ENCODE data around the gene NTSR1.
"Not testable (repeated sequence)": the region's sequence is repeated elsewhere in the genome, so short reads cannot be mapped to it uniquely, and the experiment has no call there.

The NTSR1 gene

DNA sequence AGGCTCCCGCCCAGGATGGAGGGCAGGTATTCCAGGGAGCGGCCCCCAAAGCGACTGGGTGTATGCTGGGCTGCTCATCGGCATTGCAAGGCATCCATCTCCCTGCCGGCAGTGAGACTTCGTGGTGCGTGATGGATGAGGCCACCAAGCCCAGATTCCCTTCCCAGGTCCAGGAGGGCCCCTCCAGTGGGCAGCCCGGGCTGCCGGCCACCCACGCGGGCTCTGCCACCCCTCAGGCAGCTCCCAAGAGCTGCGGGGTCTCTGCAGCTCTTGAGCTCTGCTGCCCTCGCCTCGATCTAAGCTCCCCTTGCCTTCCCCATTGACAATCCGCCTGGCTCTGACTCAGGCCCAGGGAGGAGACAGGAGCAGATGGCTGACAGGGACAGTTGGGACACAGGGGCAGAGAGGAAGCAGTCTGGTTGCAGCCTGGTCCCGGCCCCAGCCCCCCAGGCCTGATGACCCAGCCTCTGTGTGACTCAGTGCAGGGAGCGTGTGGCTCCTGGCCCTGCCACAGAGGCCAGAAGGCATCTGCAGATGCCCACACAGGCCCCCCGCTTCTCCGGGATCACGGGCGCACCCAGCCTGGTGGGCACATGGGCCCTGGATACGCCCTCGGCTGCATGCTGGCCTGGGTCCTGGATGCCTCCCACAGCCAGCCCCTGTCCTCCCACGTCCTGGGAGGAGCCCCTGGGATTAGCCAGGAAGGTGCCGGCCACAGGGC is 33.3 kb upstream of the NTSR1 start:
- no peak for DNase-seq

DNA sequence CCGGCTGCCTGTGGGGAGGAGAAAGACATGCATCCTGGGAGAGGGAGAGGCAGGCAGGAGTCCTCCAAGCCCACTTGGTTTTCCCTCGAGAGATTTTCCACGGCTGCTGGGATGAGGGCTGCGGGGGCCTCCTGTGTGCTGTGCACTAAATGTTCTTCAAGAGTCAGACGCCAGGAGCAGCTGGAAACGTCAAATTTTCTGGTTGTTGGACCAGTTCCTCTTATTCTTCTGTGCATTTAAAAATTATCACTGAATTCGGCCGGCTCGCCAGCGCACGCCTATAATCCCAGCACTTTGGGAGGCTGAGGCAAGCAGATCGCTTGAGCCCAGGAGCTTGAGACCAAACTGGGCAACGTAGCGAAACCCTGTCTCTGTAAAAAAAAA is 32.8 kb upstream of the NTSR1 start:
- DNase-seq, result no peak

DNA sequence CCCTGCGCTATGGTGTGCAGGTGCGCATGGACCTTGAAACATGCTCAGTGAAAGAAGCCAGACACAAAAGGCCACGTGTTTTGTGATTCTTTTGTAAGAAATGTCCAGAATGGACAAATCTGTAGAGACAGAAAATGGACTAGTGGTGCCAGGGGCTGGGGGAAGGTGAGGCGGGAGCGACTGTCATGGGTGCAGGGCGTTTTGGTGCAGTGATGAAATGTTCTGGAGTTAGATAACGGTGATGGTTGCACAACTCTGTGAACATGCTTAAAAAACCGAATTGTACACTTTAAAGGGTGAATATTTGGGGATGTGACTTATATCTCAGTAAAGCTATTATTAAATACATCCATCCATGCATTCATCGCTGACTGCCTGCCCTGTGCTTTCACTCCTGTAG is 31.7 kb upstream of the NTSR1 start:
- DNase-seq, result no peak

DNA sequence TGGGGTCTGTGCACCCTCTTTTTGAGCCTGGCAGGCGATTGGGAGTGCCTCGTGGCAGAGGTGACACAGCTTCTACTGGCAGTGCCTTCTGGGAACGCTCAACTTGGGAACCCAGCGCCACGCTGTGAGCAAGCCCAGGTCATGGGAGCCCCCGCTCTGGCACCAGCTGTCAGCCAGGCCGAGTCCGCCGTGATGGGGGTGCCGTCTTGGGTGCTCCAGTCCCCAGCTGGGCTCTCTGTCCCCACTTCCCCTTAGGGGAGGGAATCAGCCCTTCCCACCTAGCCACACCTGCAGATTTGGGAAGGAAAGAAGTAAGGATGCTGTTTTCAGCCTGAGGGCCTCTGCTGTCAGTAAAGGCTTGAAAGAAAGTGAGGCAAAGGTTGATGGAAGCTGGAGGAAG is 31.0 kb upstream of the NTSR1 start:
- no peak for DNase-seq

DNA sequence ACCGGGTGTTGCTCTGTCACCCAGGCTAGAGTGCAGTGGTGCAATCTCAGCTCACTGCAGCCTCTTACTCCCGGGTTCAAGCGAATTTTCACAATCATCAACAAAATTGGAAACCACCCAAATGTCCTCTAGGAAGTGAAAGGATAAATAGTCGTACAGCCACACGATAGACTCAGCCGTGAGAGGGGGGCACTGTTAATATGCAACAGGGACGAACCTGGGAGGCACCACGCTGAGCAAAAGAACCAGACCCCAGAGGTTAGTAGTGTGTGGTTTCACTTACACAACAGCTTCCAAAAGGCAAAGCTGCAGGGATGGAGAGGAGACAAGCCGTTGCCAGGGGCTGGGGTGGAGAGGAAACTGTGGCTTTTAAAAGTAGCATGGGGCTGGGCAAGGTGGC is 30.1 kb upstream of the NTSR1 start:
- DNase-seq, result no peak

DNA sequence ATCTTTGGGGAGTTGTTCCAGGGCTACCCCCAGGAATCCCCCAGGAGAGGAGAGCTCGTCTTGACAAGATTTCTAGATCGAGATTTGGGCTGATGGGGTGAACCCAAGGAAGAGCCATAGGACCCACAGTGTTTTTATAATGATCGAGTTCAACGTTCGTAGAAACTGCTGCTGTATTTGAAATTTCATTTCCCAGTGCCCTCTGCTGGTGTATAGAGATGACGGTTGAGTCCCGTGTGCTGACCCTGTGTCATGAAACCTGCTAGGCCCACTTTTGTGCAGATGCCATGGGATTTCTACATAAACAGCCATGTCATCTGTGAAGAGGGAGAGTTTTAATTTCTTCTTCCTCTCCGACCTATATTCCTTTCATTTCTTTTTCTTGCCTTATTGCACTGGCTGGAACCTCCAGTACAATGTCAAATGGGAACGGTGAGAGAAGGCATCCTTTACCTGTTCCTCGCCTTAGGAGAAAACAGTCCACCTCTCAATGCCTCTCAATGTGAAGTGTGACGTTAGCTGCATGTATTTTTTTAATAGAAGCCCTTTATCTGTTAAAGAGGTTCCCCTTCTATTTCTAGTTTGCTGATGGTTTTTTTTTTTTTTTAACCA is 28.6 kb upstream of the NTSR1 start:
- no peak for DNase-seq

DNA sequence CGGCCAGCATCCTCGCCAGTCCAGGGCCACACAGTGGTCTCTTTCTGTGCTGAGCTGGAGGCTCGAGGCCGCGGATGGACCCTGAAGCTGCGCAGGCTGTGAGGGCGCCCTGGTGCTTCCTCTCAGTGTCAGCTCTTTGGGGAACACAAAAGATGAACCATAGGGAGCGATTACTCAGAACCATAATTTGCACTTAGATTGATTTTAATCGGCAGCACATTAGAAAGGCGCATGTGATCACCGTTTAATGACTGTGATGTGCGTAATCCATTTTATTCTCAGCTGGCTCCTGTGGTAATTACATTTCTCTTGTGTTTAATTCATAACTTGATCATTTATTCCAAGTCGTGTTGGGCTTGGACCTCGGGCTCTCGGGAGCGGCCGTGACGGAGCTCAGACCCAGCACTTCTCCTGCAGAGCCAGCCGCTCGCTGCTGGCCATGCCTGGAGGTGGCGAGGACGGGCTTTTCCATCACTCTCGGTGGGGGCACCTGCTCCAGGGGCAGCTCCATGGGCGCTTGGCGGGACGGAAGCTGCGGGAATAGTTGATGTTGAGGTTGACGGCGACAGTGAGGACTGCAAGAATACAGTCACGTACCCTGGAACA is 25.6 kb upstream of the NTSR1 start:
- DNase-seq, result no peak

DNA sequence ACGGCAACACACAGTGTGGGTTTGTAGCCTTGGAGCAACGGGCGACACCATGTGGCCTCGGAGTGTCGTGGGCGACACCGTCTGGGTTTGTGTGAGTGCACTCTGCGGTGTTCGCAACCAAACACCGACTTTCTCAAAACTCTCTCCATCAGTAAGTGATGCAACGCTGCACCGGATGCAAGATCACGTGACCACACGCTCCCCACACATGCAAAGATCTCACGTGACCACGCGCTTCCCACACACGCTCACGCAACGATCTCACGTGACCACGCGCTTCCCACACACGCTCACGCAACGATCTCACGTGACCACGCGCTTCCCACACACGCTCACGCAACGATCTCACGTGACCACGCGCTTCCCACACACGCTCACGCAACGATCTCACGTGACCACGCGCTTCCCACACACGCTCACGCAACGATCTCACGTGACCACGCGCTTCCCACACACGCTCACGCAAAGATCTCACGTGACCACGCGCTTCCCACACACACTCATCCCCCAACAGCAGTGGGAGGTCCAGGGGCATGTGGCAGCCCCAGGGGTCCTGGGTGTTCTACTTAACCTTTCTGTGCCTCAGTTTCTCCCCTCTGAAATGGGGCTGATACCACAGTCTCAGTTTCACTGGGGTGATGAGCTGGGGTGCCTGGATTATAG is 24.8 kb upstream of the NTSR1 start:
- not testable (repeated sequence) for DNase-seq

DNA sequence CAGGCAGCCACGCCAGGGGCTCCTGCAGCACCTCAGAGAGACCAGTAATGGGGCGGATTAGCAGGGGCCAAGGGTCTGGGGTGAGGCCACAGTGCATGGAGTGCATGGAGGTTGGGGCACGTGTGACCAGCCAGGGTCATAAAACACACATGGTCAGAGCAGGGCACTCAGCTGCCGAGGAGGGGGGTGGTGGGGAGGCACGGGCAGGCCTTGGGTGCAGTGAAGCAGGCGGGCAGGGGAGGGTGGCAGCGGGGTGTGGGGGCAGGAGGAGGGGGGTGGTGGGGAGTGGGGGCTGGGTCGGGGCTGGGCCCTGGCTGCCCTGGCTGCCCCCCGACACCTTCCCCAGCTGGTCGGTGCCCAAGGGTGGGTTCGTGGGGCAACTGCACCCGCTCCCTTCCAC is 23.7 kb upstream of the NTSR1 start:
- DNase-seq, result no peak

DNA sequence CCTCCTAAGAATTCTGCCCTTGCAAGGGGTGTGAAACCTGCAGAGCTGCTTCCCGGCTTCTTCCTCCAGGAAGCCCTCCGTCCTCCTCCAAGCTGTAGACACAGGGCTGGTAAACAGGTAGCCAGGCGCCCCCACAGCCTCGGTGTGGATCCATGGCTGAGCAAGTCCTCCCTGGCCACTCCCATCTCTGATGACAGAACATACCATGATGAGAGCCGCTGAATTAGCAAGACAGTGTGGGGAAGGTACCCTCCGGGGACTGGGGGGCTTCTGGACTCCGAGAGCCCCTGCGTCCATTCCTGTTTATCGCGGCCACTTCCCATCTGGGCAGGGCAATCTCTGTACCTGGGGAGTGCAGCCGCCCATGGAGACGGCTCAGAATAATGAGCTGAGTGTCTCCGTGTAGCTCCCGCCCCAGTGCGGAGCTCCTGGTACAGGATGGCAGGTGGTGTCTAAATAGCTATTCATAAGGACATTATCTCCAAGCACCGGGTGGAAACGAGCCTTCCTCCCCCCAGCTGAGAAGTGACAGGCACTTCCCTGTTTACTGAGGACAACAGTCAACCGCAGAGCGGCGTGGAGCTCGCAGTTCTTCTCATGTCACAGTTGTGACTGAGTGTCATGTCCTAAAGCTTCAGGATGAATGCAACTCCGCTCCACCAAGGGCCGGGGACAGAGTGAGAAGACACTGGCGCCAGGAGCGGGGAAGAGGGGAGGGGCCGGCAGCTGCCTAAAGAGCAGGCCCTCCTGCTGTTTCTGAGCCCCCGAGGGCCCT is 22.7 kb upstream of the NTSR1 start:
- DNase-seq, result peak; percentile 56

DNA sequence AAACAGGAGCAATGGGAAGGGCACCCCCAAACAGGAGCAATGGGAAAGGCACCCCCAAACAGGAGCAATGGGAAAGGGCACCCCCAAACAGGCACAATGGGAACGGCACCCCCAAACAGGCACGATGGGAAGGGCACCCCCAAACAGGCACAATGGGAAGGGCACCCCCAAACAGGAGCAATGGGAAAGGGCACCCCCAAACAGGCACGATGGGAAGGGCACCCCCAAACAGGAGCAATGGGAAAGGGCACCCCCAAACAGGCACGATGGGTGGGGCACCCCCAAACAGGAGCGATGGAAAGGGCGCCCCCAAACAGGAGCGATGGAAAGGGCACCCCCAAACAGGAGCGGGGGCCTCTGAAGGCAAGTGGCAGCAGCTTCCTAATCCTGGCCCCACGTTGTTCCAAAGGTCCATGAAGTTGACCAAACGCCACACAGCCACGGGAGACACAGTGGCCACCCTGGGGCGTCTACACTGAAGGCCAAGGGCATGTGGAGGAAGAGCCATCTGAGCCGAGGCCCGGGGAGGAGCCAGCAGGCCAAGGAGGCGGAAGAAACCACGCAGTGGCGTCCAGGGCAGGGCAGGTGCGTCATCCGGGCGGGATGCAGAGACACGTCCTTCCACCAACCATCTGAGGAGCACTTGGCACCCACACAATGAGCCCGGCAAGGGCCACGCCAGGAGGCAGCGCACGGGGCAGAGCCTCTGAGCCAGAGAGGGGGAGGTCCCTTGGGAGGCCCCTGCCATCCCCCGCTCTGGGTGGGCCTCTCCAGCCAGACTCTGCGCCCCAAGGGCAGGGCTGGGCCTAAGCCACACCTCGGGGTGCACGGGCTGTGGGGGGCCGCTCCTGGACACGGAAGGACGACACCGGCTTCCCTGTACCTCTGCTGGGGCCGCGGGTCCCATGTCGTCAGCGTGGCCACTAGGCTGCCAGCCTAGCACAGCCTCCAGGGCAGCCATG is 21.5 kb upstream of the NTSR1 start:
- DNase-seq, result no peak

DNA sequence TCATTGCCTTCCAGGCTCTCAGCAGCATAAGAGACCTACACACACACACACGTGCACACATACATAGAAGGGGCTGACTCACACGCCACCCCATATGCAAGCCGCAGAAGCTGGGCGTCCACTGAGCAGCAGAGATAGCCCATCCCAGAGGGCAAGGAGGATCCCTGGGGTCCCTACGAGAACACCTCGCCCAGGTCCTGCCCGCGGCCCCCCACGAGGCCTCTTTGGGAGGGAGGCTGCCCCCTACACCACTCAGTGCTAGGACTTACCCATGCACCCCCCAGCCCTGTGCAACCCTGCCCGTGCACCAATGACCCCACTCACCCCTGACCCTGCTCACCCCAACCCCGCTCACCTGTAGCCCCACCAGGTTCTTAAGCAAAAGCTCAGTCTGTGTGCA is 20.6 kb upstream of the NTSR1 start:
- DNase-seq, result no peak

DNA sequence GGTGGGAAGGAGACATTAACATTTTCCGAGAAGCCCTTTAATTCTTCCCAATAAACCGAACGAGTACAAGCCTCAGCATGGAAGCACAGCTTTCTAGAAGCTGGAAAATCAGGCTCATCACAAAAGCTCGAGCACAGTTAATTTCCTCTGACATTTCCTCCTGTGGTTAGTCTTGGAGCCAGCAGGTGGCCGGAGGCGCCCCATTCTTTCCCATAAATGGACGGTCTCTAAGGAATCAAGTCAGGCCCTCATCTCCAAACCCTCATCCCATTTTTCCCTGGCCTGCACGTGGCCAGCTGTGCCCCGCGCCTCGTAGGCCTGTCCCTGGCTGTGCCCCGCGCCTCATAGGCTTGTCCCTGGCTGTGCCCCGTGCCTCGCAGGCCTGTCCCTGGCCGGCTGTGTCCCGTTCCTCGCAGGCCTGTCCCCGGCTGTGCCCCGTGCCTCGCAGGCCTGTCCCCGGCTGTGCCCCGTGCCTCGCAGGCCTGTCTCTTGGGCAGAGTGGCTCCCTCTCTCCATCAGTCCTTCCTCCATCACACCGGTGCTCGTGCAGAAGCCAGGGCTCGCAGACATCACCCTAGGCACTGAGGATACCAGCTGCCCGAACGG is 19.7 kb upstream of the NTSR1 start:
- no peak for DNase-seq

DNA sequence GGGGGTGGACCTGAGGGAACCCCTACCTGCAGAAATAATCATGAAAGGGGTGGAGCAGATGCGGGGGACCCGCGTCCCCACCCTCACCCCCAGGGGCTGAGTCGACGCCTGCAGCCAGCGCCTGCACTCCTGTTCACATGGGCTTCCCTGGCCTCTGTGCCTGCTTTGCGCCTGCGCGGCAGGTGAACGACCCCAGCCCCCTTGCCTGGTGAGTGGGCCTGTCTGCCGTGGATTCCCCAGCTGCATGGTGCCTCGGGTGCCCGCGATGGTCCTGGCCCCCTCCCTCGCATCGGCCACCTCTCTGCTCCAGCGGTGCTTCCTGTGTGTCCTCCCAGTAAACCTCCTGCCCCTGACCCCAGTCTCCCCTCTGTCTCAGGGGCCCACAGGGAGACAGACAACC is 18.8 kb upstream of the NTSR1 start:
- no peak for DNase-seq

DNA sequence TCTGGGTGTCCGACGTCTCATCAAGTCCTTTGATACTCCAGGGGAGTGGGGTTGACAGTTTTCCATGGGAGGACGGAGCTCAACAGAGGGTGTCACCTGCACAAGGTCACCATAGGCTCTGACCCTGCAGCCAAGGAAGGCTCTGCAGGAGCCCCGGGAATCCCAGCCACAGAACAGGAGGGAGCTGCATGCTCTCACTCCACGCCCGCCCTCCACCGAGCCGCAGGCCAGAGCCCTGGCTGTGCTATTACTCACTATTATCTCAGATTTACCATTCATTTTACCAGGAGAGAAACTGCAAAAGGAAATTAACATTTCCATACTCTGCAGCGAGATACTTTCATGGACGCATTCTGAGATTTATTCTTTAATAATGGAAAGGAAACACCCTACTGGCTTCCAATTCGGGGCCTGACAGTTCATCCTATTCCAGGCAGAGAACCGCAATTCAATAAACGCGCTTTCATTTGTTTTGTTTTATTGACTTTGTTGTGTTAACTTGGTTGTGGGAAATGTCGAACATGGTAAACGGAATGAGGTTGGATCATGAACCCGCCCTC is 18.3 kb upstream of the NTSR1 start:
- no peak for DNase-seq

DNA sequence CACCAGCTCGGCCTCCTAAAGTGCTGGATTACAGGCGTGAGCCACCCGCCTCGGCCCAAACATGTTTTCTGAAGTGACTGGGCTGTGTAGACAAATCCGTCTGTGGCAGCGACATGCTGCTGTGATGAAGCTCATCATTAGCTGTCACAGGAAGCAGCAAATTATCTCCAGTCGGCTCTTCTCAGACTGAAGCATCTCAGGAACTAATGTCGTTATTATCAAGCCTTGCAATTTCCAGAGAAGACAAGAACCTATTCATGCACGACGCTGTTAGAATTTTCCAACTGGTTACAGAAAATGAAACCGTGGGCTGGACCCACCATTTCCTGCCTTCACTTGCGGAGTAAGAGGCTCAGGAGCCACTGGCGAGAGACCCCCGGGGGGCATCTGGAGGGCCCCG is 17.1 kb upstream of the NTSR1 start:
- DNase-seq, result no peak

DNA sequence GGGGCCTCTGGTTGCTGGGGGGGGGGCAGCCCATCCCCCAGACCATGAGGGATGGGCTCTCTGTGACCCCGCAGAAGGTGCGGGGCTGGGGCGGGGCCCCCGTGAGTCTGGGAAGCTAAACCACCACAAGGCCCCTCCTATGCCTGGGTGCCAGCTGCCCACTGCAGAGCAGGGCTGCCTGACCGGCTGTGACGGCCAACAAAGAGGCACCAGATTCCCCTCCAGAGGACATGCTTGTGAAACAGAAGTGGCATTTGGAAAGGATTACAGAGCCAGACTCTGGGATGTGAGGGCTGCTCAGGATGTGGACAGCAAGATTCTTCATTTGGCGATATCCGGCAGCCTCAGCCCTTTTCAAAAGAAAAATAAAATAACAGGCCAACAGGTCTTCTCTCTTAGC is 16.5 kb upstream of the NTSR1 start:
- no peak for DNase-seq

DNA sequence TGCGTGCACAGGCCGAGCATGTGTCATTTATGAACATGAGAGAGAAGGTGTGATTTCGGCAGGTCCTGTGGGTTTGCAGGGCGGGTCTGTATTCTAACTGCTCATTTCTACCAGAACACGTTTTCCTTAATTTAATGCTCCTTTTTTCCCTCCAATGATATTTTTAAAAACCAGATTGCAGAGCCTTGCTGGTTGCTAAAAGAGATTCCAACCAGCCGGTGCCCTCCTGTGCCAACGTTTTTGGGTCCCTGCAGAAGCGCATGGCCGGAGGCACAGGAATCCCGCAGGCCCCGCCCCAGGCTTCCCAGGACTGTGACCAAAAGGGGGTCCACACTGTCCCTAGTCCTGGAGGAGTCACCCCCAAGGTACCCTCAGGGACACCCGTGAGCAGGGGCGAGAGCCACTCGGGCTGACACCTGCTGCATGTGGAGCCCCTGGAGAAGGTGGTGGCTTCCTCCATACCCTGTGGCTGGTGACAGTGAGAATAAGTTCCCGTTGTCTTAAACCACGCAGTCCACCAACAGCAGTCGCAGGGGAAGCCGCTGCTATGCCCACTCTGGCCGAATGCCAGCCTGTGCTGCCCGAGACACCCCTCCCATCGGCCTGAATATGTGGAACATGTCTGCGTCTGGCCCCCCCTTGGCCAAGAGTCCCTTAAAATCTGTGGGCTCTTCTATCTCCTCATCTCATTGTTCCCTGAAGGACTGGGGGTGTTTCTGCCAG is 15.7 kb upstream of the NTSR1 start:
- no peak for DNase-seq

DNA sequence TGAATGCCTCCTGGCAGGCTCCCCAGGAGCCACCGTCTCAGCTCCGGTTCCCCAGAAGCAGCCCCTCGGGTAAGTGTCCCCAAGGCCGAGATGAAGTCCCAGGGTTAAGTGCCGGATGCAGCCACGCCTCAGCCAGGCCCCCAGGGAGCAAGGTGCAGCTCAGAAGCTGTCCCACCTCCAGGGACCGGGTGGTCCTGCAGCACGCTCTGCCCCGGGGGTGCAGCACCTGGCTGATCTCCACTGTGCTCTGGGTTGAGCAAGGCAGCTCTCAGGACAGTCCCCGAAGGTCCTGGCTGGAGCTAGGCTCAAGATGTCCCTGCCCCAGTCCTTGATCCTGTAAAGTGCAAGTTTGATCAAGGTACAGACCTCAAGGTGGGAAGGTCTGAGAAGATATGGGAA is 15.1 kb upstream of the NTSR1 start:
- DNase-seq, result no peak

DNA sequence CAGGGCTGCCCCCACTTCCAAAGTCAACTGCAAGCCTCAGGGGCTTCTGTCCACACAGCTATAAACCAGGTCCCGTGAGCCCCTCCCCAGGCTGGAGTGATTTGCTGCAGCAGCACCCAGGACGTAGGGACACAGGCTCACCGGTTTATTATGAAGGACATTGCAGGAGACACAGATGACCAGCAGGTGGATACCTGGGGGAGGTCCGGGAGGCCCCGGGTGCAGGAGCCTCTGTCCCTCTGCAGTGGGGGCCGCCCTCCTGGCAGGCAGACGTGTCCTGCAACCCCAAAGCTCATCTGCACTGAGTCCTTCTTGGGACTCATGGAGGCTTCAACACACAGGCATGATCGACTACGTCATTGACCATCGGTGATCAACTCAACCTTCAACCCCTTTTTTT is 14.5 kb upstream of the NTSR1 start:
- no peak for DNase-seq

DNA sequence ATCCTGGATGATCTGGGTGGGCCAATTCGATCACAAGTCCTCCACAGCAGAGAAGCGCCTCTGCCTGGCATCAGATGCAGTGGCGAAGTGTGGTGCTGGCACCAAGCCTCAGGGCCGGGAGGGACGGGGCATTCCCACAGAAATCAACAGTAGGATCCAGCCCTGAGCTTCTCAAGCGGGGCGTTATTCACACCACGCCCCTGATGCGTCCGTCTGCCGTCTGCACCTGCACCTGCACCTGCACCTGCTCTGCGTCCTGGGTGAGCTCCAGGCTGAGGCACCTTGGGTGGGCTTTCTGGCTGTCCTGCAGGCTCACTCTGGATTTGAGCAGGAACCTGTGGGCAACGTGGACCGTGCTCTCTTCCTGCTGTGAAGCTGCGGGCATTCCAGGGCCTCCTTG is 13.8 kb upstream of the NTSR1 start:
- no peak for DNase-seq
